ENCODE measurements around the gene SNRNP25.
A peak's percentile ranks its signal among the peaks of the same experiment; 100 is the strongest.

Gene SNRNP25

GRCh38 chr16:83060-83603 lies 29.5 kb downstream of the SNRNP25 start:
- TF ChIP-seq, protein P1, sequence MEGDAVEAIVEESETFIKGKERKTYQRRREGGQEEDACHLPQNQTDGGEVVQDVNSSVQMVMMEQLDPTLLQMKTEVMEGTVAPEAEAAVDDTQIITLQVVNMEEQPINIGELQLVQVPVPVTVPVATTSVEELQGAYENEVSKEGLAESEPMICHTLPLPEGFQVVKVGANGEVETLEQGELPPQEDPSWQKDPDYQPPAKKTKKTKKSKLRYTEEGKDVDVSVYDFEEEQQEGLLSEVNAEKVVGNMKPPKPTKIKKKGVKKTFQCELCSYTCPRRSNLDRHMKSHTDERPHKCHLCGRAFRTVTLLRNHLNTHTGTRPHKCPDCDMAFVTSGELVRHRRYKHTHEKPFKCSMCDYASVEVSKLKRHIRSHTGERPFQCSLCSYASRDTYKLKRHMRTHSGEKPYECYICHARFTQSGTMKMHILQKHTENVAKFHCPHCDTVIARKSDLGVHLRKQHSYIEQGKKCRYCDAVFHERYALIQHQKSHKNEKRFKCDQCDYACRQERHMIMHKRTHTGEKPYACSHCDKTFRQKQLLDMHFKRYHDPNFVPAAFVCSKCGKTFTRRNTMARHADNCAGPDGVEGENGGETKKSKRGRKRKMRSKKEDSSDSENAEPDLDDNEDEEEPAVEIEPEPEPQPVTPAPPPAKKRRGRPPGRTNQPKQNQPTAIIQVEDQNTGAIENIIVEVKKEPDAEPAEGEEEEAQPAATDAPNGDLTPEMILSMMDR (IDR thresholded peaks at IDR 0.05; ENCODE audit: extremely low read depth, missing control alignments): no peak
- no peak for DNase-seq (ENCODE audit: low spot score)

GRCh38 chr16:83781-84615 lies 30.4 kb downstream of the SNRNP25 start:
- TF ChIP-seq, protein P1 (IDR thresholded peaks at IDR 0.05; ENCODE audit: extremely low read depth, missing control alignments): no peak
- DNase-seq (ENCODE audit: low spot score): no peak

DNA sequence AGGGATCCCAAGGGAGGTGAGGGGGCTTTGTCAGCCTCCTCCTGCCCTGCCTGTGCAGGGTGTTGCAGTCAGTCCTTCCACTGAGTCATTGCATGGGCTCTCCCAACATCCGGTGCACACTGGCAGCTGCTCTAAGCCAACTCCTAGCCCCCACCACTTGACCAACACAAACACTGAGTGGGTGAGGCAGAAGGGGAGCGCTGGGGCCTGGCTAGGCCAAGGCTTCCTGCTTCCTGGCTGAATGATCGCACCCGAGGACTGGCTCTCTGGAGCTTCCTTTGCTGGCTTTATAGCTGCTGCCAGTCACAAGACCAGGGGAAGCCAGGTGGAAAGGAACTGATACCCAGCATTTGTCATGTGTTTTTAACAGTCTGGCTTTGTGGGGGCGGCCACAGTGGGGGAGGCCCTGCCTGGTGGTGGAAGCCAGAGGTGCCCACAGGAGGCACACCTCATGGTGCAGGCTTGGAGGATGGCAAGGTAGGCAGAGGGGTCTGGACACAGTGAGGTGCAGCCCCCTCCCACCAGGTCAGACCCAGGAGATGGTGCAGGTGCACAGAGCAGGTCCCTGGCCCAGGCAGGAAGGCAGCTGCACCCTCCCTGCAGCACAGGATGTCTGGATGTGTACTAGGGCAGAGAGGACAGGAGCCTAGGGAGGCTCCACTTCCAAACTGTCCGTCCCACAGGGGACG lies 31.2 kb downstream of the SNRNP25 start:
- TF ChIP-seq, protein P1 (IDR thresholded peaks at IDR 0.05; ENCODE audit: extremely low read depth, missing control alignments): no peak
- DNase-seq (ENCODE audit: low spot score): peak; percentile 80

- TF ChIP-seq, protein P1 (IDR thresholded peaks at IDR 0.05; ENCODE audit: extremely low read depth, missing control alignments): no peak
- DNase-seq (ENCODE audit: low spot score): no peak
Measured at GRCh38 chr16:85407-85782, 31.8 kb downstream of the SNRNP25 start.

- TF ChIP-seq, protein P1 (IDR thresholded peaks at IDR 0.05; ENCODE audit: extremely low read depth, missing control alignments): no peak
- DNase-seq (ENCODE audit: low spot score): no peak
Measured at GRCh38 chr16:85865-86264, 32.2 kb downstream of the SNRNP25 start.

GRCh38 chr16:86483-86952 lies 32.9 kb downstream of the SNRNP25 start:
- TF ChIP-seq, protein P1 (IDR thresholded peaks at IDR 0.05; ENCODE audit: extremely low read depth, missing control alignments): no peak
- no peak for DNase-seq (ENCODE audit: low spot score)

GRCh38 chr16:88613-89012 lies 35.0 kb downstream of the SNRNP25 start:
- no peak for DNase-seq (ENCODE audit: low spot score)
- TF ChIP-seq, protein P1 (IDR thresholded peaks at IDR 0.05; ENCODE audit: extremely low read depth, missing control alignments): no peak
